Measurements from ENCODE around the gene BRPF3. TPM values are rescaled to one million over a fixed set of nuclear protein-coding genes. Genes with fewer than 3 reads are reported as not detected.

The BRPF3 gene
- total and polyA plus RNA-seq, 5 experiments from 2014 or later = 3.5 to 38.6 (median 8.4) TPM

GRCh38 chr6:36280467-36280866 lies 83.9 kb downstream of the BRPF3 start:
- H3K27me3 Mint-ChIP-seq = peaks cover 21 to 44% (median 38%) of the 10 kb centered on the region in 5 donors
- no peak overlapping the region for H3K27ac Mint-ChIP-seq
- peaks cover 0 to 3% (median 1%) of the 10 kb centered on the region in 4 donors for H3K4me1 Mint-ChIP-seq
- no peak overlapping the region for H3K4me3 Mint-ChIP-seq
- POLR2A ChIA-PET = no interaction called here
- no peaks in the 10 kb centered on the region for H3K36me3 Mint-ChIP-seq
- H3K9me3 Mint-ChIP-seq = no peaks in the 10 kb centered on the region
- no peak for ATAC-seq
- no peak for DNase-seq

- H3K36me3 Mint-ChIP-seq = no peaks in the 10 kb centered on the region
- no peak overlapping the region for H3K4me3 Mint-ChIP-seq
- H3K27ac Mint-ChIP-seq = no peak overlapping the region
- peaks cover 0 to 6% (median 2%) of the 10 kb centered on the region in 4 donors for H3K4me1 Mint-ChIP-seq
- POLR2A ChIA-PET = no interaction called here
- no peaks in the 10 kb centered on the region for H3K9me3 Mint-ChIP-seq
- H3K27me3 Mint-ChIP-seq = peaks cover 26 to 49% (median 44%) of the 10 kb centered on the region in 5 donors
- no peak for DNase-seq
- no peak for ATAC-seq
Observed at GRCh38 chr6:36280983-36281382, 84.4 kb downstream of the BRPF3 start.

Other genes starting within 250 kb of the BRPF3 start
- gene SLC26A8, start 172.1 kb upstream of the BRPF3 start, total RNA-seq = not detected
- not detected for gene SLC26A8, start 172.1 kb upstream of the BRPF3 start, polyA plus RNA-seq
- 10 to 100 TPM; 51.5 to 56.5 TPM for gene MAPK14, start 168.9 kb upstream of the BRPF3 start, total RNA-seq
- 10 to 100 TPM; 38.1 to 52.9 (median 39.6) TPM for gene MAPK14, start 168.9 kb upstream of the BRPF3 start, polyA plus RNA-seq
- gene MAPK13, start 66.2 kb upstream of the BRPF3 start, total RNA-seq = 10 to 100 TPM; 38.7 to 41.8 TPM
- gene MAPK13, start 66.2 kb upstream of the BRPF3 start, polyA plus RNA-seq = 10 to 100 TPM; 35.2 to 37.1 (median 35.7) TPM
- not detected for gene PNPLA1, start 73.3 kb downstream of the BRPF3 start, total RNA-seq
- not detected for gene PNPLA1, start 73.3 kb downstream of the BRPF3 start, polyA plus RNA-seq
- not detected for gene BNIP5, start 140.1 kb downstream of the BRPF3 start, total RNA-seq
- gene BNIP5, start 140.1 kb downstream of the BRPF3 start, polyA plus RNA-seq = not detected
- gene ETV7, start 190.9 kb downstream of the BRPF3 start, total RNA-seq = not detected
- gene ETV7, start 190.9 kb downstream of the BRPF3 start, polyA plus RNA-seq = under 1 TPM in 2 of 3 donors, not detected in 1; 0.60 to 0.70 TPM
- under 1 TPM; 0.16 to 0.41 TPM for gene PXT1, start 246.1 kb downstream of the BRPF3 start, total RNA-seq
- gene PXT1, start 246.1 kb downstream of the BRPF3 start, polyA plus RNA-seq = not detected
- gene KCTD20, start 246.3 kb downstream of the BRPF3 start, total RNA-seq = 10 to 100 TPM; 35.1 to 35.2 TPM
- 10 to 100 TPM; 25.0 to 31.5 (median 31.3) TPM for gene KCTD20, start 246.3 kb downstream of the BRPF3 start, polyA plus RNA-seq